HT1080 (cell line): Measurements from ENCODE around the gene CCSER1. TPM values are rescaled to one million over a fixed set of nuclear protein-coding genes. Genes with fewer than 3 reads are reported as not detected.

Source experiments
- DNase-seq: peaks from one replicate; pipeline ENCODE4 v3.0.0-alpha.2; 2015; ENCODE audit warnings: low read depth
- total RNA-seq: library from RNA; depleted of rRNA; stranded (reverse); fragments of >200 nt; shearing (Covaris generic); gene quantifications from 2 replicates; pipeline ENCODE4 v1.2.3, GENCODE V29; 2014

CCSER1 gene
- total RNA-seq, 1 experiment from 2014 or later = 0.16 TPM

DNA sequence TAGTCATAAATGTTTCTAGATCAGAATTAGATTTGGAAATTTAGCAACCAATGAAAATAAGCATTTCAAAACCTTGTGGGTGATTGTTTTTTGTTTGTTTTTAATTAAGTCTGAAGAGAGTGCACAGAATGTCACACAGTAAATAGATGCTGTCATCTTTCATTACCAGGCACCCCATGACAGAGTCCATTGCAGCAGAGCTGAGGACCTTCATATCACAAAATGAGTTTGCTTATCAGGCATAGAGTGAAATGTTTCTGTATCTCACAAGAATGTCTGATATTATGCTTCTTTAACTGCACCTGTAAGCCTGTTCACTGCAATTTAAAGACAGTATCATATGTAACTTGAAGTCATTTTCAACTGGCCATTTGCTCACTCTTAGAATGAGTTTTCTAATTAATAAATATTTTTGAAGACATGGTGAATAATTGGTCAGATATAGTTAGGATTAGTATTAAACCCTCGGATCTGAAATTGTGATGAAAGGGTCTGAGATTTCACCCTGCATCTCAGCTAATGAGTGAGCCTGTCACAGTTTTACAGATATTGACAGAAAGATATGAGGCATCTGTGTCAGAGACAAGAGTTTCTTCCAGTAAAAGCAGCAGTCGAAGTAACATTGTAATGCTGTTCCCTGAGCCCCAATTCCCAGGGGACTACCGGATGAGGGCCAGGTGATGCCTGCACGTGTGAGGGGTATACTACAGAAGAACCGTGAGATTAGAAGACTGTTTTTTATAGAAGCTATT lies 416.4 kb downstream of the CCSER1 start:
- DNase-seq = no peak

DNA sequence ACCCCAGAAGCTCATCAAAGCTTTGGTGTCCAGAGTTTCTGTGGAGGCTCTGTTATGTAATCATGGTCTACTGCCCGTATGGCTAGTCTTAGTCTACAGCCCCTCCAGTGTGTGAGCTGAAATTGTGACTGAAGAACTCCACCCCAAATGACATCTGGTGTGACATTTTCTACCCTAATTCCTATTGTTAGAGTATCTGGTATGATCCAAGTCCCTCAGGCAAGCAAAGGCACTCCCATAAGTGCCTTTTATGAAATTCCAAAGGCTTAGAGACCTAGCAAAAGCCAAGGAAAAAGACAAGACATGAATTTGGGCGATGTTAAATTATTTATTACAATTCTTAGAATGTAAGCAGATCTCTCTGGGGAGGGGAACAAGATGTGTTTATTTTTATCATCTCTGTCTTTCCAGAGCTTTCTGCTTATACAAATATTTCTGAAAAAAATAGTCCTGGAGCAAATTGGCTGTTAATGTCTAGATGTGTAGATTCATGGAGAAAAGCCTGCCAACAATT lies 417.4 kb downstream of the CCSER1 start:
- DNase-seq = no peak

DNA sequence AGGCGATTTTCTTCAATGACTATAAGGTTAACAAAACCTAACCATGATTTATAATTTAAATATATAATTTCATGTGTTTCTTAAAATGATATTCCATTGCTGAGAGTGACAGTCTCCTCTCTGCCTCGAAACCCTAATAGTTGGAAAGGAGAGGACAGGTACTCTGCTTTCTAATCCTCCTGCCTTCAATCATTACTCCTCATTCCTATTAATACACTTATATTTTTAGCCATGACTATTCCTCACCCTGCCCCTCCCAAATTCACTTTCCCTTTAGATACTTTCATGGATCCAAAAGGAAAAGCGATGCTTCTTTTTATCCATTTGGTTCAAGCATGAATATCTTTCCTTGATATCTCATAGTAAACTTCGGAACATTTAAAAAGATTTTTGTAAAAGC lies 418.2 kb downstream of the CCSER1 start:
- DNase-seq = no peak

DNA sequence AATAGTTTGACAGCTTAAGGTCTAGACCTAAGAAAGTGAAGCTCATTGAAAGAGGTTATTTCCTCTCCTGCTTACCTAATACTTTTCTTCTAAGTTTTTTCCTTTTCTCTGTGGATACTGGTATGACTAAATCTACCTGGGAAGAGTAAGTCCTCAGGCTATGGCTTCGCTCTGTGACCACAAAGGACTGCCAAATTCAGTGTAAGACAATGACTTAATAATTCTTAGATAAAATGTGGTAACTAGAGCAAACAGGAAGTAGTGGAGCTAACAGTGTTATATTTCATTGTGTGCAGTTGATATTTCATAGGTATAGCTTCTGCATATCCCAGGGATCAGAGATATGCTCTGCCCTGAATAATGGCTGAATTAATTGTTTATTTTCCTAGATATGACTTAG lies 418.9 kb downstream of the CCSER1 start:
- DNase-seq = peak; percentile 46

DNA sequence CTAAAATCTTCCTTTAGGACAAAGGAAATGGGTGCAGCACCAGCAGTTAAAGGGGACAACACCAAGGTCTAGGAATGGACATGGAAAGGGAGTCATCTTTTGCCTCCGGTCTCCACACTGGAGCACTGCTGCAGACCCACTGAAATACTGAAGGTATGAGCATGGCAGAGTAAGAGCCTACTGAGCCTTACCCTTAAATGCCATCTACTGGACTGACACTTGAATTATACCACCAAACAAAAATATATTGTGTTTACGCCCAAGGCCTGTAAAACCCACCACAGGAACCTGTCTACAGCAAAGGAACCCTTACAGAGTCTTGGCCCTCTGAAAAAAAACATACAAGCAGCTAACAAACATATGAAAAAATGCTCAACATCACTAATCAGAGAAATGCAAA lies 443.4 kb downstream of the CCSER1 start:
- DNase-seq = no peak

DNA sequence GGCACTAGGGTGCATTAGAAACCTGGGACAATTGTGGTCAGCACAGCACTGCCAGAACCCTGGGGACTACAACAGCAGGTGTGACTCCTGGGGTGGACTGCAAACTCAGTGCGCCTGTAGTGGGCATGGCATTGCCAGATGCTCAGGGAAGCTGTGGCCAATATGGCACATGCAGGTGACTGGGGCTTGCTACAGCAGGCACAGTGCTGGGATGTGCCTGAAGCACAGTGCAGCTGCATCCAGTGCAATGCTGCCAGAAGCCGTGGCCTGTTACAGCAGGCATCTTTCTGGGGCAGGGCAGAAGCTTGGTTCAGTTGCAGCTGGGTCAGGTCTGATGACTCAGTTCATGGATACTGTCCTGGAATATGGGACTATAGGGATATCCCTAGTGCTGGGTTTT lies 445.8 kb downstream of the CCSER1 start:
- no peak for DNase-seq

DNA sequence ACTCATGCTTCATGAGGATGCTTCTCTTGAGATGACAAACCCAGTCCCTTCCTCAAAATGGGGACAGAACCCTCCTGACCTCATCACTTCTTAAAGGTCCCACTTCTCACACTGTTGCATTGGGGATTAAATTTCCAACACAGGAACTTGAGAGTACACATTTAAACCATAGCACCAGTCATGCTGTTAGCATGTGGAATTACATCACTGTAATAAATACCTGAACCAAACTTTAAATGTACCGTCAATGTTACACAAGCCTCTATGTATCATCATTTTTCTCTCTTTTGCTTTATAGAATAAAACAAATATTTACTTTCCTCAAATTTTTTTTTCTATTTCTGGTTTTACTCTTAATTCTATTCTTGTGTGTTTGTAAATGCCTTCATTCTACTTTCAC lies 448.2 kb downstream of the CCSER1 start:
- no peak for DNase-seq

DNA sequence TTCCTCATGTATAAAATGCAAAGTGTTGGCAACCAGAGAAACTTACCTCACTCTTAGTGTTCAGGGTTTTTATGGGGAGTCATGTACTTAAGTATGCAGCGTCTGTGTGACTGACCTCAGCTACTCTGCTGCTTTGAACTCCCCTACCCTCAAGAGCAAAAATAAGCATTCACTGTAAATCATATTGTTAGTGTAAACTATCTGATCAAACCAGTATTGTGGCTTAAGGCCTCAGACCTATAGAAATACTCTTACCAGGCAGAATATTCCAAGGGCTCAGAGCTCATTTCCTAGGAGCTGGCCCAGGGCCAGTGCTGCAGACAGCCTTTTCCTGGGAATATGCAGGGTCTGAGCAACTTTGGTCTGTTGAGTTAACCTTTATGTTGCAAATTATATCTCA lies 453.1 kb downstream of the CCSER1 start:
- DNase-seq = no peak

DNA sequence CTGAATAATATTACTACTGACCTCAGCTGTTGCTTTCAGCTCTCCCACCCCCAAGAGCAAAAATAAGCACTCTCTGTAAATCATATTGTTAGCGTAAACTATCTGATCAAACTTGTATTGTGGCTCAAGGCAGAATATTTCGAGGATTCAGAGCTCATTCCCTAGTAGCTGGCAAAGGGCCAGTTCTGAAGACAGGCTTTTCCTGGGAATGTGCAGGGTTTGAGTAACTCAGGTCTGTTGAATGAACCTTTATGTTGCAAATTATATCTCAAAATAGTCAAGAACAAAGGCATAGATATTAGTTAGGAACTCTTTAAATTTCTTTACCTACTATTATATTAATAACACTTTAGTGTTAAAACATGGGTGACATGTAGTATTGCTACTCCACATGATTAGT lies 454.9 kb downstream of the CCSER1 start:
- DNase-seq = no peak

DNA sequence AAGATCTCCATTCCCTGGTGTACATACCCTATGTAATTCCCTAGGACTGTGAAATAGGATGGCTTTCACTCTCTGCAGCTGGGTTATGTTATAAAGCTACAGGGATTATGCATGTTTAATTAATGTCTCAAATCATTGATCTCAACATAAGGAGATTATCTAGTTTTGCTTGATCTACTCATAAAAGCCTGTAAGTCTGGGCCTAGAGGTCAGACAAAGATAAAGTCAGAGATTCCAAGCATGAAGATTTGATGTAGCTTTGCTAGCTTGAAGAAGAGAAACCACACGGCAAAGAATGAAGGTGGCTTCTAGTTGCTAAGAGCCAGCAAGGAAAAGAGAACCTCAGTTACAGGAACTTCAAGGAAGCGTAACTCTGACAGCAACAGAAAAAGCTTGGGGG lies 456.9 kb downstream of the CCSER1 start:
- no peak for DNase-seq

DNA sequence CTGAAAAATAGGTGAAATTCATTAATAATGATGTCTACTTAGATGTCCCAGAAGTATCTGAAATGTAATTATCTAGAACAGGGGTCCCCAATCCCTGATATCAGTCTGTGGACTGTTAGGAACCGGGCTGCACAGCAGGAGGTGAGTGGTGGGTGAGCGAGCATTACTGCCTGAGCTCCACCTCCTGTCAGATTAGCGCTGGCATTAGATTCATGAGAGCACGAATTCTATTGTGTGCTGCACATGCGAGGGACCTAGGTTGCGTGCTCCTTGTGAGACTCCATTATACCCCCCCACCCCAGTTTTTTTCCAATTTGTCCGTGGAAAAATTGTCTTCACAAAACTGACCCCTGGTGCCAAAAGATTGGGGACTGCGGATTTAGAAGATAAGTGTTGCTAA lies 458.8 kb downstream of the CCSER1 start:
- no peak for DNase-seq

DNA sequence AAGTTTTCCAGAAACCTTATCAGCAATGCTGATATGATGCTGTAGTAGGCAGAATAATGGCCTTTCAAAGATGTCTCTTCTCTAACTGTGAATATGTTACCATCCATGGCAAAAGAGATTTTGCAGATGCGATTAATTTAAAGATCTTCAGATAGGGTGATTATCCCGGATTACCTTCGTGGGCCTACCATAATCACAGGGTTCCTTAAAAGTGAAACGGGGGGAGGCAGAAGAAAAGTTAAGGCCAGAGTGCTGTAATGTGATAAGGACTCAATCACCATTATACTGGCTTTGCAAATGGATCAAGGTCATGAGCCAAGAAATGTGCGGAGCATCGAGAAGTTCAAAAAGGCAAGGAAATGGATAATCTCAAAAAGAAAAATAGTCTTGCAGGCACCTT lies 459.6 kb downstream of the CCSER1 start:
- DNase-seq = no peak

DNA sequence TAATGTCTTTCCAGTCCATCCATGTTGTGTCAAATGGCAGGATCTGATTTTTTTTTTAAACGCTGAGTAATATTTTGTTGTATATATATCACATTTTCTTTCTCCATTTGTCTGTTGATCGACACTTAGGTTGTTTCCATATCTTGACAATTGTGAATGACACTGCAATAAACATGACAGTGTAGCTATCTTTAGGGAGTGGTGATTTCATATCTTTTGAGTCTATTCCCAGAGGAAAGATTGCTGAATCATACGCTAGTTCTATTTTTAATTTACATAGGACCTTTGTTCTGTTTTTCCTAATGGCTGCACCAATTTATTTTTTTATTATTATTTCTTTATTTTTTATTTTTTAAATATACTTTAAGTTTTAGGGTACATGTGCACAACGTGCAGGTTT lies 470.7 kb downstream of the CCSER1 start:
- no peak for DNase-seq

DNA sequence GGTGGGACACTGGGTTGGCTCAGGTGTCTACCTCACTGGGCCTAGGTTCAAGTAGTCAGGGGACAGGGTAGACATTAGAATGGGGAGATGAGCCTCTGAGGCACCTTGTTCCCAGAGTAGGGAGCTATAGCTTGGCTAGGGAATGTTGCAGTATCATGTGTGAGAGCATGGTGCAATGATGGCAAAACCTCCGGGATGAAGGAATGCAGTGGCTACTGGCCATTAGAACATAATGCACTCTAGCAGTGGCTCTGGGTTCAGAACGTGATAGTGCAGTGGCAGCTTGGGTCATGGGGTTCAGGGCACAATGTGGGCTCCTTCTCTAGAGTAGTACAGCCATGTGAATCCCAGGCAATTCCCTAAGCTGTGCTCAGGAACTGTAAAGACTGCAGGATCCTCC lies 471.5 kb downstream of the CCSER1 start:
- no peak for DNase-seq

DNA sequence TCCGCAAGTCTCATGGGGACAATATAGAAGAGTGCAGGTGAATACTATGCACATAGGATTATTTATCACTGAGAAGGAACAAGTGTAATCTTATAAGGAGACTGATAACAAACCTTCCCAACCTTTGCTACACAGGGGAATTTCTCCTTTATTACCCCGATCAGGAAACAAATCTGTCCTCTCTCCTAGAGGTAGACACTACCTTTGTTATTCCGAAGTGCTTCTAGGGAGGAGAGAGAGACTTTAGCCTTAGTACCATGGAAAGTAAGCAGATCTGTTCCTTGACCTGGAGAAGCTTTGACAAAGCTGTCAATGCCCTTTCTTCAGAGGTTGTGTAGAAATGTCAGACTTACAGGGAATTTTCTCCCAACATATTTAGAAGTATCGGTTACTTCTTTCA lies 475.5 kb downstream of the CCSER1 start:
- no peak for DNase-seq

DNA sequence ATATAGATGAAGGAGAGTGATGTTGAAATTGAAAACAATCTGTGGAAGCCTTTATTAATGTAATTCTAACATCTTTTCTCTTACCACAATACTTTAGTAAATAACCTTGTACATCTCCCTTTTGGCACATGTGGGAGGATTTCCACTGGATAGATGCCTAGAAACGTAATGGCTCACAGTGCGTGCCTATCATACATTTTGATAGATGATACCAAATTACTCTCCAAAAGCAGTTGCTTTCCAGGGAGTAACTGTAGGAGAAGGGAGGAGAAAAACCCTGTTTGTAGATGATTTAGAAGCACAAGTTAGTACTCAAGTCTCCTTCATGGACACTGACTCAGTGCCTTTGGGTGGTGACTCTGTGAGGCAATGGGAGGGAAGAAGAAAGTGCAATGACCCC lies 476.3 kb downstream of the CCSER1 start:
- no peak for DNase-seq

DNA sequence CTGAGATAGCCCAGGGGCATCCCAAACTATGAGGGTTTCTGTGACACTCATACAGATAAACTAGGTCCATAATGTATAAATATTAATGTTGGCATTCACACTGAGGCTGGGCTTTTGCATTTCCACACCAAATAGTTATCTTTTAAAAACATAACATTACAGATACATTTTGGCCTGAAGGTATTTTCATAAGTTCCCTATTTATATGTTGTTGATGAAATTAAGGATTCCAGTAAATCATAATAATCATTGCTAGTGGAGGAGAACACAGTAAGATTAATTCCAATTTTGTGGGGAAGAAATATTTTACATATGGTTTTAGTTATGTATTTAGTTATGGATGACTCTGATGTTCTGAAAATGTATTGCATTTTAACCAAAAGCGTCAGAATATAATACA lies 479.6 kb downstream of the CCSER1 start:
- no peak for DNase-seq

DNA sequence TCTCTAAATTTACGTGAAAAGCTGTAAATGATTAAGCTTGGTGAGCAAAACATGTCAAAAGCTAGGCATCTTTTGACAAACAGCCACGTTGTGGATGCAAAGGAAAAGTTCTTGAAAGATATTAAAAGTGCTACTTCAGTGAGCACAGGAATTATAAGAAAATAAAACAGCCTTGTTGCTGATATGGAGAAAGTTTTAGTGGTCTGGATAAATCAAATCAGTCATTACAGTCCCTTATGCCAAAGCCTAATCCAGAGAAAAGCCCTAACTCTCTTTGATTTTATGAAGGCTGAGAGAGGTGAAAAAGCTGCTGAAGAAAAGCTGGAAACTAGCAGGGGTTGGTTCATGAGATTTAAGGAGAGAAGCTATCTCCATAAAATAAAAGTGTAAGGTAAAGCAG lies 487.2 kb downstream of the CCSER1 start:
- no peak for DNase-seq

DNA sequence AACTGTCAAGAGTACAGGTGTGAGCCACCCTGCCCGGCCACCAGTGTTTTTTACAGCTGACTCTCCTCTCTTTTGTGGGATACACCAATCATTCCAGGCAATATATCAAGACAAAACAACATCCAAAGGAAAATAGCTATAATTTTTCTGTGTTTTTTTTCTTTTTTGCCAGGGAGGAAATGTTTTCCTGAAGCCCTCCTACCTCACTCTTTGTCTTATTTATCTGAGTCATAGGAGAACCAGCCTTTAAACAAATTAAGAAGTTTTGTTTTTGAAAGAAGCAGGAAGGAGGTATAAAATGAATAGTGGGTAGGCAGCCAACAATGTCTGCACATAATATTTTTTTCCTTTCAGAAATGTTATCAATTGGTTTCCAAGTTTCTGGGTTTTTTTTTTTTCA lies 493.9 kb downstream of the CCSER1 start:
- DNase-seq = no peak

DNA sequence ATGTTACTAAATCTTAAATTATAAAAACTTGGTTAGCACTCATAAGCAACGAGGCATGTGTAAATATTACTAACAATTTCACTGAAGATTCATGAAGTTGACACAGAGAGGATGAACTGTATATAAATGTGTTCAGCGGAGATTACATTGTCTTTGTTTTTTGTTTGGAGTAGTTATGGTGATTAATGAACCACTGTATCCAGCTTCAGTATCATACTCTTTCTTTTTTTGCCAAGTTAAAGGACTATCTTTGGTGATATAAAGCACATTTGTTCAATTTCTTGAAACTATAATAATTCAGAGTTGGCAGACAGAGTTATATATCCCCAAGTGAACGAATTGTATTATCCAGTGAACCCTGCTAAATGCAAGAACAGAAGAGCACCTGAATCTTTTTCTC lies 497.6 kb downstream of the CCSER1 start:
- no peak for DNase-seq

DNA sequence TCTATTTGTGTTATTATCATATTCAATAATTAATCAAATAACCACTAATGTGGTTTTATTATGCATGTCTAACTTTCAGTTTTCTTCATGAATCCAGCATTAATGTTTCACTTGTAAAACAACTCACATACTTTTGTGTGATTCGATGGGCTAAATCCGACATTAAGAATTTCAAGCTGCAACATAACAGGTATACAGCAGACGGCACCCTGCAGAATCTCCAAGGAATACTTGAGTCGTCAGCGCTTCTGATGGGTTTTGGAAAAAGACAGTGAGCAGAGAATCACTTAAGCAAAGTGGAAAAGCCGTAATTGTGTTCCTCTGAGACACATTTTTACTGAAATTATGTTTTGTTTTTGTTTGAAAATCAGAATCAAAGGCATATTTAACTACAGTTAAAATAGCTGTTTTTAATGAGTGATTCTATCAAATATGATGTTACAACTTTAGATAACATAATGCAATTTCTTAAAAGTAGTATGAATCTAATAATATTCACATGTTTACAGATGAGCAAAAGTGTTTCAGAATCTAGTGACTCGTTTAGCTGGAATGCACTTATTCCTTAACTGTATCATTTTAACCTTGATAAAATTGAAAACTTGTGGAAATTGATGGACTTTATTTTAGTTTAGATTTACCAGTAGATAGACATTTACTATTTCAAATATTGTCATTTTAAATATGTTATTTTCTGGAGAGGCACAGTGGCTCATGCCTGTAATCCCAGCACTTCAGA lies 514.8 kb downstream of the CCSER1 start:
- no peak for DNase-seq

DNA sequence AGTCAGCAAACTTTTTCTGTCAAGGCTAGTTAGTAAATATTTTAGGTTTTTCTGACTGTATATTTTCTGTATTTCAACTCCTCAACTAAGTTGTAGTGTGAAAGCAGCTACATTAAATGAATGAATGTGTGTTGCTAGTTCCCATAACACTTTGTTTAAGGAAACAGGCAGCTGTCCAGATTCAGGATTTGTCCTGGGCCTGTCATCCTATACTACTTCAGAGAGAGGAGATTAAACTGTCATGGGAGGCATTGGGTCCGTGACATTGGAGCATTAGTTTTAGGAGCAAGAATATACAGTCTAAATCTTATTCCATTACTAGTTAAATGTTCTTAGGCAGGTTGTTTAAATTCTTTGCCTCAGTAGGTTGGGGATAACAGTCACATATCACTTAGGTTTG lies 516.0 kb downstream of the CCSER1 start:
- no peak for DNase-seq

DNA sequence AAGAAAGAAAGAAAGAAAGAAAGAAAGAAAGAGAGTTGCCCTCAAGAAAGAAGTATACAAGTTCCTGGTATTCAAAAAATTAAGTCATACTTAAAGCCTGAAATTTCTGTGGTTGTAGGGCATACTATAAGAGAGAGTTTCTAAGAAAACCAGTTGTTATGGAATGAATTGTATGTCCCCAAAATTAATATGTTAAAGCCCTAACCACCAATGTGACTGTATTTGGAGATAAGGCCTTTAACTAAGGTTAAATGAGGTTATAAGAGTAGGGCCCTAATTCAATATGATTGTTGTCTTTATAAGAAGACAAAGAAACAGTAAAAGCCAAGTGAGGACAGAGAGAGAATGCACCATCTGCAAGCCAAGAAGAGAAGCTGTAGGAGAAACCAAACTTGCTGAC lies 521.1 kb downstream of the CCSER1 start:
- DNase-seq = no peak
